Stimulated activated CD4-positive, alpha-beta T cell treated with anti-CD3 and anti-CD28 coated beads, Interleukin-2, amount 100 ng/mL, for 48 hours (primary cell): ENCODE results near the gene HIGD1A.
A peak's percentile ranks its signal among the peaks of the same experiment; 100 is the strongest.
"Not testable (repeated sequence)": the region's sequence is repeated elsewhere in the genome, so short reads cannot be mapped to it uniquely, and the experiment has no call there.

ENCODE experiments used
- DNase-seq, 2 donors: peaks; one replicate each; pipeline ENCODE4 v3.0.0-alpha.2; 2020

Gene HIGD1A

GRCh38 chr3:42829083-42829627, 24.9 kb upstream of the HIGD1A start:
- DNase-seq = no peak

- no peak for DNase-seq
Observed at GRCh38 chr3:42827654-42828053, 23.4 kb upstream of the HIGD1A start.

- DNase-seq = no peak
Observed at GRCh38 chr3:42827023-42827422, 22.7 kb upstream of the HIGD1A start.

GRCh38 chr3:42826141-42826540, 21.9 kb upstream of the HIGD1A start:
- no peak for DNase-seq

GRCh38 chr3:42823351-42823750, 19.1 kb upstream of the HIGD1A start:
- DNase-seq = no peak

GRCh38 chr3:42822828-42823227, 18.5 kb upstream of the HIGD1A start:
- DNase-seq = no peak

GRCh38 chr3:42820746-42821051, 16.4 kb upstream of the HIGD1A start:
- no peak for DNase-seq

- DNase-seq = no peak
Observed at GRCh38 chr3:42819351-42819965, 15.2 kb upstream of the HIGD1A start.

GRCh38 chr3:42815826-42816225, 11.5 kb upstream of the HIGD1A start:
- DNase-seq = no peak

- DNase-seq = no peak
Observed at GRCh38 chr3:42814914-42815507, 10.7 kb upstream of the HIGD1A start.

GRCh38 chr3:42814246-42814645, 10.0 kb upstream of the HIGD1A start:
- DNase-seq = no peak

- not testable (repeated sequence) for DNase-seq
Observed at GRCh38 chr3:42811118-42811883, 7.0 kb upstream of the HIGD1A start.

GRCh38 chr3:42810706-42811105, 6.4 kb upstream of the HIGD1A start:
- not testable (repeated sequence) for DNase-seq

- DNase-seq = no peak
Observed at GRCh38 chr3:42809202-42809601, 4.9 kb upstream of the HIGD1A start, which contains the start of gene ACKR2. Gene ACKR2 (plus strand): TSS chr3:42809445. CDS start chr3:42864503, 55,058 bp downstream.

GRCh38 chr3:42807929-42808328, 3.6 kb upstream of the HIGD1A start:
- DNase-seq = no peak

- DNase-seq = no peak
Observed at GRCh38 chr3:42805141-42805821, 991 bp upstream of the HIGD1A start.

GRCh38 chr3:42804831-42805132, 492 bp upstream of the HIGD1A start:
- no peak for DNase-seq

GRCh38 chr3:42803414-42804105, 730 bp downstream of the HIGD1A start:
- DNase-seq = peak; percentile 18 to 27

GRCh38 chr3:42802876-42803413, 1.3 kb downstream of the HIGD1A start:
- no peak for DNase-seq

- DNase-seq = no peak
Observed at GRCh38 chr3:42801784-42802183, 2.5 kb downstream of the HIGD1A start.

- no peak for DNase-seq
Observed at GRCh38 chr3:42801048-42801620, 3.2 kb downstream of the HIGD1A start.

- DNase-seq = no peak
Observed at GRCh38 chr3:42800251-42800650, 4.0 kb downstream of the HIGD1A start.
